ENCODE results near the gene C16orf95. TPM values are rescaled to one million over a fixed set of nuclear protein-coding genes. Genes with fewer than 3 reads are reported as not detected.

Gene C16orf95
- total and polyA plus RNA-seq, 2 experiments from 2014 or later, result 8.5 to 8.6 TPM

- DNase-seq (ENCODE audit: low read depth in 1 of 2, low spot score in 1 of 2), result no peak
- peaks cover 3% of the 10 kb centered on the region for H3K36me3 ChIP-seq
- no peak overlapping the region for H3K27ac ChIP-seq
- peaks cover 23% of the 10 kb centered on the region for H3K4me1 ChIP-seq (ENCODE audit: low read depth)
- no peak for TF ChIP-seq CTCF (IDR thresholded peaks at IDR 0.05; ENCODE audit: low read depth, low read length)
- H3K4me3 ChIP-seq, result no peak overlapping the region
- H3K9me3 ChIP-seq (ENCODE audit: low read depth), result no peaks in the 10 kb centered on the region
- no peaks in the 10 kb centered on the region for H3K27me3 ChIP-seq
These were observed 39.3 kb upstream of the C16orf95 start for GRCh38 chr16:87356491-87356853.

GRCh38 chr16:87353613-87354012 lies 36.4 kb upstream of the C16orf95 start:
- H3K4me3 ChIP-seq, result no peak overlapping the region
- no peaks in the 10 kb centered on the region for H3K9me3 ChIP-seq (ENCODE audit: low read depth)
- DNase-seq (ENCODE audit: low read depth in 1 of 2, low spot score in 1 of 2), result no peak
- H3K27me3 ChIP-seq, result no peaks in the 10 kb centered on the region
- no peak overlapping the region for H3K27ac ChIP-seq
- TF ChIP-seq CTCF (IDR thresholded peaks at IDR 0.05; ENCODE audit: low read depth, low read length), result no peak
- peaks cover 3% of the 10 kb centered on the region for H3K36me3 ChIP-seq
- H3K4me1 ChIP-seq (ENCODE audit: low read depth), result peaks cover 26% of the 10 kb centered on the region

GRCh38 chr16:87352818-87353217 lies 35.6 kb upstream of the C16orf95 start:
- Histone ChIP-seq H3K27me3 (no peaks in the 10 kb centered on the region), H3K4me1 (ENCODE audit: low read depth) (peaks cover 26% of the 10 kb centered on the region), H3K27ac (no peak overlapping the region), H3K36me3 (peaks cover 1% of the 10 kb centered on the region), H3K4me3 (no peak overlapping the region), H3K9me3 (ENCODE audit: low read depth) (no peaks in the 10 kb centered on the region)
- no peak for DNase-seq (ENCODE audit: low read depth in 1 of 2, low spot score in 1 of 2)
- TF ChIP-seq CTCF (IDR thresholded peaks at IDR 0.05; ENCODE audit: low read depth, low read length), result no peak

GRCh38 chr16:87351320-87351698 lies 34.1 kb upstream of the C16orf95 start:
- no peaks in the 10 kb centered on the region for H3K27me3 ChIP-seq
- DNase-seq (ENCODE audit: low read depth in 1 of 2, low spot score in 1 of 2), result no peak
- peaks cover 19% of the 10 kb centered on the region for H3K4me1 ChIP-seq (ENCODE audit: low read depth)
- H3K27ac ChIP-seq, result peak overlapping the region; percentile 1
- no peak for TF ChIP-seq CTCF (IDR thresholded peaks at IDR 0.05; ENCODE audit: low read depth, low read length)
- H3K36me3 ChIP-seq, result no peaks in the 10 kb centered on the region
- H3K4me3 ChIP-seq, result no peak overlapping the region
- no peaks in the 10 kb centered on the region for H3K9me3 ChIP-seq (ENCODE audit: low read depth)

- peaks cover 16% of the 10 kb centered on the region for H3K4me1 ChIP-seq (ENCODE audit: low read depth)
- no peaks in the 10 kb centered on the region for H3K36me3 ChIP-seq
- TF ChIP-seq CTCF (IDR thresholded peaks at IDR 0.05; ENCODE audit: low read depth, low read length), result no peak
- H3K27ac ChIP-seq, result peak overlapping the region; percentile 1
- H3K27me3 ChIP-seq, result no peaks in the 10 kb centered on the region
- no peaks in the 10 kb centered on the region for H3K9me3 ChIP-seq (ENCODE audit: low read depth)
- no peak overlapping the region for H3K4me3 ChIP-seq
- DNase-seq (ENCODE audit: low read depth in 1 of 2, low spot score in 1 of 2), result peak in 1 of 2 donors; percentile 19
These were observed 33.6 kb upstream of the C16orf95 start for GRCh38 chr16:87350681-87351319.

Measured in cardiac muscle cell (in vitro differentiated cells and primary cell).